Pancreas (tissue), 10 donors: ENCODE data around the gene CCDC6. TPM values are rescaled to one million over a fixed set of nuclear protein-coding genes. Genes with fewer than 3 reads are reported as not detected.

Experiments used
- ATAC-seq, 4 donors: fragments of 200-7000 bp; cut with Tn5 transposase; one replicate each; pipeline versions ENCODE4 v1.8.0 to v1.9.1; 2020; ENCODE audit warnings: mild to moderate bottlenecking in 4 of 4, moderate library complexity in 4 of 4
- DNase-seq, 6 donors: peaks; one replicate each; pipeline ENCODE4 v3.0.0-alpha.2; 2020
- FAIRE-seq: peaks from 2 replicates; lab custom pipeline; 2012; peaks lifted over from hg19 to GRCh38; lab: Jason Lieb, UNC
- H3K27ac ChIP-seq, 4 donors: fragments of 200-600 bp; sonication (generic); 1 replicate in 3 of 4; 2 replicates in 1 of 4; pipeline versions ENCODE4 v1.5.0 to v1.8.0; 2020
- H3K27me3 ChIP-seq, 4 donors: fragments of 200-600 bp; one replicate each; pipeline ENCODE4 v1.8.0; 2021
- H3K36me3 ChIP-seq, 3 donors: fragments of 200-600 bp; sonication (generic) in 1 of 3; one replicate each; pipeline versions ENCODE4 v1.5.0 to v1.8.0; 2020 to 2021
- H3K4me1 ChIP-seq, 3 donors: fragments of 200-600 bp; one replicate each; pipeline ENCODE4 v1.8.0; 2021
- H3K4me3 ChIP-seq, 4 donors: fragments of 200-600 bp; sonication (generic) in 2 of 4; one replicate each; pipeline versions ENCODE4 v1.5.0 to v1.8.0; 2020 to 2021
- H3K9me3 ChIP-seq, 4 donors: fragments of 200-600 bp; one replicate each; pipeline ENCODE4 v1.8.0; 2021
- CTCF ChIP-seq, 4 donors: fragments of 200-600 bp; sonication (generic) in 3 of 4; IDR thresholded peaks; one replicate each; pipeline versions ENCODE4 v1.5.0 to v1.8.0; 2021; ENCODE audit warnings: antibody characterized with exemption in 4 of 4
- WGBS, 2 donors: extraction: QIAGEN DNeasy Blood & Tissue Kit; methylation state at CpG; one replicate each; pipeline ENCODE4 v1.1.7; 2013; 5-methylcytosine and 5-hydroxymethylcytosine counted together
- intact Hi-C, 3 donors: fragments of 100-400 bp; cut with DNase I; formaldehyde crosslinking; loops; one replicate each; pipeline versions ENCODE4 v1.11.1 to v1.14.2; 2022
- polyA plus RNA-seq, 2 donors: library from polyadenylated mRNA; stranded (reverse); fragments of 200-250 nt; gene quantifications; one replicate each; pipeline ENCODE4 v1.2.3, GENCODE V29; 2013
- total RNA-seq, 6 donors: library from RNA; stranded (reverse); fragmentation: NEBNext Ultra II Directional in 4 of 6; extraction: Animal tissue kit (Norgen Biotek cat#: 25700) in 4 of 6; gene quantifications; one replicate each; pipeline versions ENCODE4 v1.2.1 to v1.2.4, GENCODE V29; 2021 to 2023
- donor health status: healthy with polysubstance abuse.
- donor health status: DM: no; HTN: no; CAD: no; lungs with moderate emphysema.
- donor health status: DM: no; HTN: no; CAD: no.
- donor health status: control.
- donor health status: control.
- donor health status: Bipolar disorder and iron deficiency.
- donor health status: DM: yes; HTN: yes; CAD: no.
- donor health status: DM: no; HTN: no; CAD: no.
- donor health status: DM: no; HTN: no; CAD: no.
- donor health status: DM: yes; HTN: yes; CAD: no.

The CCDC6 gene
- total and polyA plus RNA-seq, 8 donors, result 8.3 to 53.1 (median 29.0) TPM

GRCh38 chr10:59900048-59900727 lies 6.2 kb downstream of the CCDC6 start:
- 52 to 55% methylated on average over 10 of the region's 10 CpGs for WGBS, 2 donors
- Histone ChIP-seq H3K36me3 (no peaks in the 10 kb centered on the region), H3K4me3 (no peak overlapping the region), H3K27me3 (no peaks in the 10 kb centered on the region), H3K9me3 (no peaks in the 10 kb centered on the region), H3K4me1 (peaks cover 43 to 87% (median 75%) of the 10 kb centered on the region in 3 donors), H3K27ac (peak overlapping the region in 2 of 4 donors; percentile 34 to 62)
- TF ChIP-seq CTCF (IDR thresholded peaks at IDR 0.05), result no peak
- DNase-seq (no peak), ATAC-seq (peak in 3 of 4 donors; percentile 21 to 46 (median 36)), FAIRE-seq (no peak)
- intact Hi-C loops, result no loop called here

GRCh38 chr10:59898125-59898835 lies 8.1 kb downstream of the CCDC6 start:
- Histone ChIP-seq H3K4me1 (peaks cover 57 to 87% (median 79%) of the 10 kb centered on the region in 3 donors), H3K36me3 (no peaks in the 10 kb centered on the region), H3K27ac (peak overlapping the region in 2 of 4 donors; percentile 59 to 62), H3K27me3 (no peaks in the 10 kb centered on the region), H3K4me3 (peak overlapping the region in 1 of 4 donors; percentile 3), H3K9me3 (no peaks in the 10 kb centered on the region)
- DNase-seq (no peak), ATAC-seq (peak in 2 of 4 donors; percentile 25 to 26), FAIRE-seq (no peak)
- TF ChIP-seq CTCF (IDR thresholded peaks at IDR 0.05), result no peak
- intact Hi-C loops, result no loop called here
- 42 to 43% methylated on average over 6 of the region's 6 CpGs for whole genome bisulfite sequencing, 2 donors

- peak in 1 of 4 donors; percentile 12 for ATAC-seq
- no peak for TF ChIP-seq CTCF (IDR thresholded peaks at IDR 0.05)
- WGBS, 2 donors, result 33 to 47% methylated on average over 1 of the region's 1 CpG
- Histone ChIP-seq H3K9me3 (no peaks in the 10 kb centered on the region), H3K4me3 (no peak overlapping the region), H3K27ac (peak overlapping the region in 3 of 4 donors; percentile 47 to 83 (median 67)), H3K27me3 (no peaks in the 10 kb centered on the region), H3K36me3 (no peaks in the 10 kb centered on the region), H3K4me1 (peaks cover 55 to 84% (median 78%) of the 10 kb centered on the region in 3 donors)
- DNase-seq, result peak in 1 of 6 donors; percentile 46
- FAIRE-seq, result no peak
- intact Hi-C loops, result no loop called here
These were observed 10.2 kb downstream of the CCDC6 start for GRCh38 chr10:59896191-59896590.

GRCh38 chr10:59895629-59896116 lies 10.7 kb downstream of the CCDC6 start:
- FAIRE-seq (no peak), DNase-seq (peak in 4 of 6 donors; percentile 33 to 74 (median 56)), ATAC-seq (peak; percentile 81 to 86 (median 84))
- H3K4me1 ChIP-seq, result peaks cover 51 to 79% (median 73%) of the 10 kb centered on the region in 3 donors
- intact Hi-C loops, result no loop called here
- H3K27me3 ChIP-seq, result no peaks in the 10 kb centered on the region
- no peak for TF ChIP-seq CTCF (IDR thresholded peaks at IDR 0.05)
- peak overlapping the region; percentile 39 to 83 (median 57) for H3K27ac ChIP-seq
- no peaks in the 10 kb centered on the region for H3K9me3 ChIP-seq
- H3K36me3 ChIP-seq, result no peaks in the 10 kb centered on the region
- H3K4me3 ChIP-seq, result no peak overlapping the region
- 11 to 12% methylated on average over 10 of the region's 10 CpGs for WGBS, 2 donors
